Spleen (tissue), 11 donors: Measurements from ENCODE around the gene NUDT19. TPM values are rescaled to one million over a fixed set of nuclear protein-coding genes. Genes with fewer than 3 reads are reported as not detected.

Experiments used
- DNase-seq: peaks from one replicate; pipeline ENCODE4 v3.0.0-alpha.2; 2020
- H3K27ac ChIP-seq, 8 donors: fragments of 200-600 bp; sonication (generic) in 7 of 8; 1 replicate in 4 of 8; 2 replicates in 4 of 8; pipeline versions ENCODE4 v1.5.0 to v1.8.0; 2016 to 2021; ENCODE audit warnings: inconsistent platforms in 4 of 8, mild to moderate bottlenecking in 4 of 8, moderate library complexity in 1 of 8
- H3K27me3 ChIP-seq, 7 donors: fragments of 200-600 bp; sonication (generic) in 6 of 7; replicated peaks in 1 of 7; 1 replicate in 4 of 7; 2 replicates in 3 of 7; pipeline versions ENCODE4 v1.5.0 to v1.8.0; 2016 to 2021; ENCODE audit warnings: inconsistent platforms in 3 of 7, mild to moderate bottlenecking in 1 of 7
- H3K36me3 ChIP-seq, 6 donors: fragments of 200-600 bp; sonication (generic) in 5 of 6; 1 replicate in 4 of 6; 2 replicates in 2 of 6; pipeline versions ENCODE4 v1.5.0 to v1.8.0; 2016 to 2021; ENCODE audit warnings: inconsistent platforms in 2 of 6
- H3K4me1 ChIP-seq, 6 donors: fragments of 200-600 bp; sonication (generic) in 5 of 6; 1 replicate in 3 of 6; 2 replicates in 3 of 6; pipeline versions ENCODE4 v1.5.0 to v1.8.0; 2016 to 2021; ENCODE audit warnings: inconsistent platforms in 3 of 6
- H3K4me3 ChIP-seq, 8 donors: fragments of 200-600 bp; sonication (generic) in 7 of 8; 1 replicate in 4 of 8; 2 replicates in 4 of 8; pipeline versions ENCODE4 v1.5.0 to v1.8.0; 2016 to 2021; ENCODE audit warnings: inconsistent platforms in 4 of 8, mild to moderate bottlenecking in 4 of 8, moderate library complexity in 2 of 8
- H3K9me3 ChIP-seq, 8 donors: fragments of 200-600 bp; sonication (generic) in 7 of 8; 1 replicate in 4 of 8; 2 replicates in 4 of 8; pipeline versions ENCODE4 v1.5.0 to v1.8.0; 2016 to 2021; ENCODE audit warnings: inconsistent platforms in 4 of 8
- POLR2A ChIP-seq, 3 donors: fragments of 450-650 bp; IDR thresholded peaks; one replicate each; pipeline ENCODE4 v1.5.1; 2017; ENCODE audit warnings: antibody characterized with exemption in 3 of 3, mild to moderate bottlenecking in 1 of 3
- POLR2AphosphoS5 ChIP-seq, 3 donors: sonication (generic); formaldehyde crosslinking; IDR thresholded peaks; one replicate each; pipeline ENCODE4 v1.5.1; 2017; ENCODE audit warnings: antibody characterized with exemption in 3 of 3
- WGBS, 5 donors: extraction: QIAGEN DNeasy Blood & Tissue Kit in 3 of 5; methylation state at CpG; one replicate each; pipeline versions ENCODE4 v1.1.5 to v1.1.7; 2013 to 2018; 5-methylcytosine and 5-hydroxymethylcytosine counted together
- intact Hi-C: fragments of 100-400 bp; cut with DNase I; formaldehyde crosslinking; loops from one replicate; pipeline ENCODE4 v1.15.0; 2023; ENCODE audit warnings: low total_unique reads
- polyA plus RNA-seq, 3 donors: library from polyadenylated mRNA; stranded (reverse); fragments of 200-250 nt; gene quantifications; one replicate each; pipeline ENCODE4 v1.2.1, GENCODE V29; 2013
- total RNA-seq, 7 donors: library from RNA; depleted of rRNA in 3 of 7; stranded (reverse); fragments of >200 nt in 3 of 7; fragmentation: NEBNext Ultra II Directional in 4 of 7; extraction: Animal tissue kit (Norgen Biotek cat#: 25700) in 4 of 7; gene quantifications; one replicate each; pipeline versions ENCODE4 v1.1.0 to v1.2.1, GENCODE V29; 2016 to 2021
- TF ChIP-seq, protein P1 (sequence below), 11 experiments: fragments of 200-600 bp in 7 of 11; fragments of 450-650 bp in 4 of 11; sonication (generic) in 4 of 11; IDR thresholded peaks in 8 of 11; conservative IDR thresholded peaks in 3 of 11; 1 replicate in 7 of 11; 2 replicates in 4 of 11; pipeline versions ENCODE4 v1.4.0 to v1.8.0; 2016 to 2021; ENCODE audit warnings: antibody characterized with exemption in 11 of 11, inconsistent platforms in 4 of 11, mild to moderate bottlenecking in 1 of 11
- donor health status: healthy with polysubstance abuse.
- donor health status: DM: no; HTN: no; CAD: no; lungs with moderate emphysema.
- donor health status: DM: no; HTN: no; CAD: no.
- donor health status: Bipolar disorder and iron deficiency.
- donor health status: healthy.
- donor health status: DM: no; HTN: no; CAD: no.
- donor health status: DM: yes; HTN: yes; CAD: no.

The NUDT19 gene
- total and polyA plus RNA-seq, 10 donors, result 4.9 to 18.4 (median 11.0) TPM

DNA sequence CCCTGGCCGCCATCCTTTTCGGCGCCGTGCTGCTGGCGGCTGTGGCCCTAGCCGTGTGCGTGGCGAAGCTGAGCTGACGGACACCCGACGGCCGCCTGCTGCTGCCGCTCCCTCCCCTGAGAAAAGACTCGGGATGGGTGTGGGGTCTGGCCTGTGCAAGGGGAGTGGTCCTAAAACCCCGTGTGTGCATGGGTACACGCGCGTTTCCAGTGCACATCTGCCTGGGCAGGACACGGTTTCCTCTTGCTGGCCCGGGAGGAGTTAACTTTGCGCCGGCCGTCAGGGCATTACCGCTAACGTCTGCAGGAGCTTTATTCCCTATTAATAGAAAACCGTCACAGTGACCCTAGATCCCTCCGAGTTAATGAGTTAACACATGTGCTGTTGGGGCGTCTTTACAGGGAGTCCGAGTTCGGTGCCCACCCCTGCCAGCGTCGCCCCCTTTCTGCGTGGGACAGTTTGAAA is 14.7 kb upstream of the NUDT19 start:
- DNase-seq, result no peak
- Histone ChIP-seq H3K4me1 (peaks cover 18 to 53% (median 47%) of the 10 kb centered on the region in 6 donors), H3K9me3 (no peaks in the 10 kb centered on the region), H3K36me3 (no peaks in the 10 kb centered on the region), H3K4me3 (peak overlapping the region in 7 of 8 donors; percentile 87 to 99 (median 96)), H3K27me3 (peaks cover 0 to 47% (median 21%) of the 10 kb centered on the region in 7 donors), H3K27ac (no peak overlapping the region)
- intact Hi-C loops, result loop anchor here (10.0 kb wide), 1 partner anchor 82 kb away; no protein-coding TSS in a partner anchor
- WGBS, 5 donors, result 22 to 25% (median 23%) methylated on average over 20 to 33 of the region's 33 CpGs
- TF ChIP-seq, protein P1, sequence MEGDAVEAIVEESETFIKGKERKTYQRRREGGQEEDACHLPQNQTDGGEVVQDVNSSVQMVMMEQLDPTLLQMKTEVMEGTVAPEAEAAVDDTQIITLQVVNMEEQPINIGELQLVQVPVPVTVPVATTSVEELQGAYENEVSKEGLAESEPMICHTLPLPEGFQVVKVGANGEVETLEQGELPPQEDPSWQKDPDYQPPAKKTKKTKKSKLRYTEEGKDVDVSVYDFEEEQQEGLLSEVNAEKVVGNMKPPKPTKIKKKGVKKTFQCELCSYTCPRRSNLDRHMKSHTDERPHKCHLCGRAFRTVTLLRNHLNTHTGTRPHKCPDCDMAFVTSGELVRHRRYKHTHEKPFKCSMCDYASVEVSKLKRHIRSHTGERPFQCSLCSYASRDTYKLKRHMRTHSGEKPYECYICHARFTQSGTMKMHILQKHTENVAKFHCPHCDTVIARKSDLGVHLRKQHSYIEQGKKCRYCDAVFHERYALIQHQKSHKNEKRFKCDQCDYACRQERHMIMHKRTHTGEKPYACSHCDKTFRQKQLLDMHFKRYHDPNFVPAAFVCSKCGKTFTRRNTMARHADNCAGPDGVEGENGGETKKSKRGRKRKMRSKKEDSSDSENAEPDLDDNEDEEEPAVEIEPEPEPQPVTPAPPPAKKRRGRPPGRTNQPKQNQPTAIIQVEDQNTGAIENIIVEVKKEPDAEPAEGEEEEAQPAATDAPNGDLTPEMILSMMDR (IDR thresholded peaks at IDR 0.05 in 8 of 11, conservative IDR thresholded peaks at IDR 0.05 in 3 of 11), result no peak
- TF ChIP-seq POLR2A (IDR thresholded peaks at IDR 0.05), result no peak
- no peak for TF ChIP-seq POLR2AphosphoS5 (IDR thresholded peaks at IDR 0.05)

GRCh38 chr19:32677657-32678056 is 14.0 kb upstream of the NUDT19 start:
- no peak overlapping the region for H3K27ac ChIP-seq
- DNase-seq, result peak; percentile 62
- peaks cover 0 to 47% (median 21%) of the 10 kb centered on the region in 7 donors for H3K27me3 ChIP-seq
- TF ChIP-seq, protein P1 (IDR thresholded peaks at IDR 0.05 in 8 of 11, conservative IDR thresholded peaks at IDR 0.05 in 3 of 11), result no peak
- TF ChIP-seq POLR2A (IDR thresholded peaks at IDR 0.05), result no peak
- no peak for TF ChIP-seq POLR2AphosphoS5 (IDR thresholded peaks at IDR 0.05)
- no peak overlapping the region for H3K4me3 ChIP-seq
- peaks cover 18 to 46% (median 40%) of the 10 kb centered on the region in 6 donors for H3K4me1 ChIP-seq
- 39 to 55% (median 46%) methylated on average over 9 of the region's 9 CpGs for WGBS, 5 donors
- H3K36me3 ChIP-seq, result no peaks in the 10 kb centered on the region
- H3K9me3 ChIP-seq, result no peaks in the 10 kb centered on the region
- intact Hi-C loops, result loop anchor here (10.0 kb wide), 1 partner anchor 83 kb away; no protein-coding TSS in a partner anchor

GRCh38 chr19:32680986-32681385 is 10.6 kb upstream of the NUDT19 start:
- WGBS, 5 donors, result 71 to 90% (median 76%) methylated on average over 2 of the region's 2 CpGs
- intact Hi-C loops, result no loop called here
- Histone ChIP-seq H3K27ac (no peak overlapping the region), H3K9me3 (no peaks in the 10 kb centered on the region), H3K4me1 (peaks cover 10 to 19% (median 15%) of the 10 kb centered on the region in 6 donors), H3K4me3 (no peak overlapping the region), H3K27me3 (peaks cover 0 to 42% (median 19%) of the 10 kb centered on the region in 7 donors), H3K36me3 (no peaks in the 10 kb centered on the region)
- DNase-seq, result no peak
- TF ChIP-seq POLR2AphosphoS5 (IDR thresholded peaks at IDR 0.05), result no peak
- TF ChIP-seq, protein P1 (IDR thresholded peaks at IDR 0.05 in 8 of 11, conservative IDR thresholded peaks at IDR 0.05 in 3 of 11), result no peak
- TF ChIP-seq POLR2A (IDR thresholded peaks at IDR 0.05), result no peak

GRCh38 chr19:32682317-32682716 is 9.3 kb upstream of the NUDT19 start:
- H3K27me3 ChIP-seq, result peaks cover 0 to 28% (median 6%) of the 10 kb centered on the region in 7 donors
- peaks cover 0 to 6% (median 2%) of the 10 kb centered on the region in 6 donors for H3K4me1 ChIP-seq
- TF ChIP-seq POLR2AphosphoS5 (IDR thresholded peaks at IDR 0.05), result no peak
- no peak for TF ChIP-seq POLR2A (IDR thresholded peaks at IDR 0.05)
- TF ChIP-seq, protein P1 (IDR thresholded peaks at IDR 0.05 in 8 of 11, conservative IDR thresholded peaks at IDR 0.05 in 3 of 11), result no peak
- 89 to 96% (median 94%) methylated on average over 4 of the region's 4 CpGs for WGBS, 5 donors
- no peak for DNase-seq
- peaks cover 0 to 9% (median 0%) of the 10 kb centered on the region in 6 donors for H3K36me3 ChIP-seq
- H3K4me3 ChIP-seq, result no peak overlapping the region
- no peak overlapping the region for H3K27ac ChIP-seq
- no peaks in the 10 kb centered on the region for H3K9me3 ChIP-seq
- intact Hi-C loops, result no loop called here
